ENCODE data around the gene TFF1. TPM values are rescaled to one million over a fixed set of nuclear protein-coding genes. Genes with fewer than 3 reads are reported as not detected.

The TFF1 gene
- total and polyA plus RNA-seq, 2 of the 4 experiments (the other 2 are of a cell fraction), result not detected

DNA sequence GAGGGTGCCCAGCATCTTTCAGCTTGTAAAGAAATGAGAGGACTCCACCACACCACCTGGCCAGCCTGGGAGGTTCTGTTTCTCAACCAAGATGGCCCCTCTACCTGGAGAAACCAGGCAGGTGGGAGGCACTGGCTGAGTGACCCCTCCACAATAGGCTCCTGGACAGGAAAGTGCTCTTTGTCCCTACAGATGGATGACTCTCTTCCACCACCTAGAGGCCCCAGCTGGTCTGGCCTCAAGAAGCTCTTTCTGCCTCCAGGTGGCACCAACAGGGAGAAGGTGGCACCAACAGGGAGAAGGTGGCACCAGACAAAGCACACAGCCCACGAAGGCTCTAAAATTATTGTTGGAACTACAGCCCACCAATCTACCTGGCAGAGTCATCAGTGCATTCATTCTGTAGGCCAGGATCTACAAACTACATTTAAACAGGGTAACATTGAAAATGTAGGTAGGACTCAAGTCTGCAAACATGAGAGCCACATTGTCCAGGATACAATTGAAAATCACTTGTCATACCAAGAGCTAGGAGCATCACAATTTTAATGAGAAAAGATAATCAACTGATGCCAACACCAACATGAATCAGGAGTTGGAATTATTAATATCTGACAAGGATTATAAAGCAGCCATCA lies 15.1 kb upstream of the TFF1 start:
- Histone ChIP-seq H3K4ac (ENCODE audit: low read depth, low read length) (no peak overlapping the region), H3K4me2 (ENCODE audit: low read depth, low read length) (no peak overlapping the region), H4K91ac (ENCODE audit: insufficient read depth, low read depth, low read length) (no peak overlapping the region), H3K18ac (ENCODE audit: low read depth, low read length) (no peak overlapping the region), H2BK15ac (ENCODE audit: low read depth, low read length) (no peak overlapping the region), H3K9me3 (ENCODE audit: control insufficient read depth, insufficient read depth, low read length) (peaks cover 3% of the 10 kb centered on the region; the same call in 1 of the 2 replicates), H3K36me3 (ENCODE audit: control insufficient read depth, insufficient read depth, low read length) (no peaks in the 10 kb centered on the region), H3K4me1 (ENCODE audit: control insufficient read depth, insufficient read depth, low read length) (no peaks in the 10 kb centered on the region), H2BK120ac (ENCODE audit: low read depth, low read length) (no peak overlapping the region), H3K79me1 (ENCODE audit: low read depth in 1 of 2, low read length in 2 of 2) (no peaks in the 10 kb centered on the region), H4K20me1 (ENCODE audit: insufficient read depth, low read length) (no peaks in the 10 kb centered on the region), H3K27ac (ENCODE audit: insufficient read depth, low read length) (no peak overlapping the region), H3K56ac (ENCODE audit: extremely low read depth, insufficient read depth, low read length) (no peak overlapping the region), H3K27me3 (ENCODE audit: control insufficient read depth, insufficient read depth, low read length) (peaks cover 26% of the 10 kb centered on the region), H2AK9ac (replicated peaks; ENCODE audit: low read depth, low read length, poor library complexity) (no peak overlapping the region), H3K14ac (replicated peaks; ENCODE audit: low read depth, low read length) (no peak overlapping the region), H2AK5ac (ENCODE audit: low read depth, low read length) (no peak overlapping the region), H4K5ac (ENCODE audit: low read depth, low read length) (no peak overlapping the region), H4K8ac (ENCODE audit: low read depth in 2 of 2, low read length in 2 of 2) (no peak overlapping the region), H3K4me3 (ENCODE audit: insufficient read depth, low read depth, low read length) (no peak overlapping the region), H2BK20ac (ENCODE audit: low read depth, low read length) (no peak overlapping the region), H3K9me1 (ENCODE audit: insufficient read depth, low read length) (no peaks in the 10 kb centered on the region), H2AFZ (replicated peaks; ENCODE audit: low read length, poor library complexity) (no peak overlapping the region), H3K23ac (ENCODE audit: low read depth, low read length) (no peak overlapping the region), H2BK5ac (ENCODE audit: low read depth, low read length, poor library complexity, severe bottlenecking) (no peak overlapping the region), H3K9ac (ENCODE audit: low read depth, low read length) (no peak overlapping the region)
- ChIA-PET CTCF (interaction anchor here (0.6 to 1.0 kb wide), 4 partner anchors 15 to 226 kb away, joined by 3 to 6 read pairs (median 3); partner anchors contain the start of gene TFF1), POLR2A (ENCODE audit: unreplicated experiment) (no interaction called here)
- ATAC-seq (ENCODE audit: low read depth) (peak; percentile 86), DNase-seq (peak; percentile 46)
- no peak for TF ChIP-seq POLR2A (IDR thresholded peaks at IDR 0.05; ENCODE audit: low read depth, low read length)
- no peak for TF ChIP-seq FOS (IDR thresholded peaks at IDR 0.05; ENCODE audit: low read depth, low read length)
- TF ChIP-seq RFX5 (IDR thresholded peaks at IDR 0.05; ENCODE audit: low read depth, low read length), result no peak
- TF ChIP-seq MAZ (IDR thresholded peaks at IDR 0.05; ENCODE audit: borderline replicate concordance, low read depth, low read length), result no peak
- TF ChIP-seq USF2 (IDR thresholded peaks at IDR 0.05; ENCODE audit: low read depth, low read length), result no peak
- TF ChIP-seq MXI1 (IDR thresholded peaks at IDR 0.05; ENCODE audit: borderline replicate concordance, low read depth, low read length), result no peak
- TF ChIP-seq, protein P1, sequence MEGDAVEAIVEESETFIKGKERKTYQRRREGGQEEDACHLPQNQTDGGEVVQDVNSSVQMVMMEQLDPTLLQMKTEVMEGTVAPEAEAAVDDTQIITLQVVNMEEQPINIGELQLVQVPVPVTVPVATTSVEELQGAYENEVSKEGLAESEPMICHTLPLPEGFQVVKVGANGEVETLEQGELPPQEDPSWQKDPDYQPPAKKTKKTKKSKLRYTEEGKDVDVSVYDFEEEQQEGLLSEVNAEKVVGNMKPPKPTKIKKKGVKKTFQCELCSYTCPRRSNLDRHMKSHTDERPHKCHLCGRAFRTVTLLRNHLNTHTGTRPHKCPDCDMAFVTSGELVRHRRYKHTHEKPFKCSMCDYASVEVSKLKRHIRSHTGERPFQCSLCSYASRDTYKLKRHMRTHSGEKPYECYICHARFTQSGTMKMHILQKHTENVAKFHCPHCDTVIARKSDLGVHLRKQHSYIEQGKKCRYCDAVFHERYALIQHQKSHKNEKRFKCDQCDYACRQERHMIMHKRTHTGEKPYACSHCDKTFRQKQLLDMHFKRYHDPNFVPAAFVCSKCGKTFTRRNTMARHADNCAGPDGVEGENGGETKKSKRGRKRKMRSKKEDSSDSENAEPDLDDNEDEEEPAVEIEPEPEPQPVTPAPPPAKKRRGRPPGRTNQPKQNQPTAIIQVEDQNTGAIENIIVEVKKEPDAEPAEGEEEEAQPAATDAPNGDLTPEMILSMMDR (conservative IDR thresholded peaks at IDR 0.05; ENCODE audit: low read depth, low read length), result peak; percentile 68
- no peak for TF ChIP-seq NFE2L2 (IDR thresholded peaks at IDR 0.05; ENCODE audit: low read depth, low read length)
- TF ChIP-seq BHLHE40 (IDR thresholded peaks at IDR 0.05; ENCODE audit: low read depth, low read length), result no peak
- TF ChIP-seq MAFK (IDR thresholded peaks at IDR 0.05; ENCODE audit: low read depth, low read length), result no peak
- TF ChIP-seq RAD21 (IDR thresholded peaks at IDR 0.05; ENCODE audit: low read length), result peak; percentile 39; the same call in 1 of the 2 replicates
- no peak for TF ChIP-seq CEBPB (IDR thresholded peaks at IDR 0.05; ENCODE audit: low read depth, low read length)
- no peak for TF ChIP-seq CHD1 (IDR thresholded peaks at IDR 0.05; ENCODE audit: low read depth, low read length)
- peak; percentile 35; the same call in 1 of the 2 replicates for TF ChIP-seq SMC3 (IDR thresholded peaks at IDR 0.05; ENCODE audit: low read depth, low read length)
- TF ChIP-seq, protein P2, sequence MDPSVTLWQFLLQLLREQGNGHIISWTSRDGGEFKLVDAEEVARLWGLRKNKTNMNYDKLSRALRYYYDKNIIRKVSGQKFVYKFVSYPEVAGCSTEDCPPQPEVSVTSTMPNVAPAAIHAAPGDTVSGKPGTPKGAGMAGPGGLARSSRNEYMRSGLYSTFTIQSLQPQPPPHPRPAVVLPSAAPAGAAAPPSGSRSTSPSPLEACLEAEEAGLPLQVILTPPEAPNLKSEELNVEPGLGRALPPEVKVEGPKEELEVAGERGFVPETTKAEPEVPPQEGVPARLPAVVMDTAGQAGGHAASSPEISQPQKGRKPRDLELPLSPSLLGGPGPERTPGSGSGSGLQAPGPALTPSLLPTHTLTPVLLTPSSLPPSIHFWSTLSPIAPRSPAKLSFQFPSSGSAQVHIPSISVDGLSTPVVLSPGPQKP (IDR thresholded peaks at IDR 0.05; ENCODE audit: borderline replicate concordance, low read depth, low read length), result no peak
- no peak for TF ChIP-seq RCOR1 (IDR thresholded peaks at IDR 0.05; ENCODE audit: insufficient replicate concordance, low read length)
- WGBS, 2 experiments (ENCODE audit: extremely low coverage in 2 of 2, insufficient read length in 1 of 2), result no CpG with 5 or more reads among the region's 1 CpG
- BruUV-seq (replicated peaks), result no TSS peak
- intact Hi-C loops (cut with micrococcal nuclease), result loop anchor here (1.0 kb wide), 1 partner anchor 236 kb away; no protein-coding TSS in a partner anchor
- dilution Hi-C loops (cut with HindIII; ENCODE audit: low sequenced_read_pairs, unreplicated experiment), result no loop called here
- in situ Hi-C loops (cut with MboI; ENCODE audit: low sequenced_read_pairs), result no loop called here
